Stimulated activated CD8-positive, alpha-beta memory T cell treated with anti-CD3 and anti-CD28 coated beads, Interleukin-15, amount 100 ng/mL, for 24 hours (primary cell): ENCODE results near the gene CCDC138.

Source experiments
- DNase-seq: peaks from one replicate; pipeline ENCODE4 v3.0.0-alpha.2; 2020; ENCODE audit warnings: low read depth

The CCDC138 gene

DNA sequence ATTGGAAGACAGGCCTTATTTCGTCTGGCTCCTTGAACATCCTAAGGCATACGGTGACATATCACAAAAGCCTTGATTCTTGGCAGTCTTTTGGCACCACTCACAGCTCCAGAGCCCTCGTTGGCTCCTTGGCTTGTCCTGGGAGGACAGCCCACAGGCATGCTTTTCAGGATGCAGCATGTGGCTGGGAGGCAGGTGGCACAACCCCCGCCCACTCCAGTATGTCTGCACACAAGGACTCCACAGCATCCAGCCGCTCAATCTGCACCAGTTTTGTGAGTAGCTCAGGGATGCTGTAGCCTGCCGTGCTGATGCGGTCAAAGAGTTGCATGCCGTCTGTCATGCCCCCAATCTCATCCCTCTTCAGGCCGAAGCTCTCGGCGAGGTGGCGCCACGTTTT lies 110.2 kb downstream of the CCDC138 start:
- DNase-seq = no peak

DNA sequence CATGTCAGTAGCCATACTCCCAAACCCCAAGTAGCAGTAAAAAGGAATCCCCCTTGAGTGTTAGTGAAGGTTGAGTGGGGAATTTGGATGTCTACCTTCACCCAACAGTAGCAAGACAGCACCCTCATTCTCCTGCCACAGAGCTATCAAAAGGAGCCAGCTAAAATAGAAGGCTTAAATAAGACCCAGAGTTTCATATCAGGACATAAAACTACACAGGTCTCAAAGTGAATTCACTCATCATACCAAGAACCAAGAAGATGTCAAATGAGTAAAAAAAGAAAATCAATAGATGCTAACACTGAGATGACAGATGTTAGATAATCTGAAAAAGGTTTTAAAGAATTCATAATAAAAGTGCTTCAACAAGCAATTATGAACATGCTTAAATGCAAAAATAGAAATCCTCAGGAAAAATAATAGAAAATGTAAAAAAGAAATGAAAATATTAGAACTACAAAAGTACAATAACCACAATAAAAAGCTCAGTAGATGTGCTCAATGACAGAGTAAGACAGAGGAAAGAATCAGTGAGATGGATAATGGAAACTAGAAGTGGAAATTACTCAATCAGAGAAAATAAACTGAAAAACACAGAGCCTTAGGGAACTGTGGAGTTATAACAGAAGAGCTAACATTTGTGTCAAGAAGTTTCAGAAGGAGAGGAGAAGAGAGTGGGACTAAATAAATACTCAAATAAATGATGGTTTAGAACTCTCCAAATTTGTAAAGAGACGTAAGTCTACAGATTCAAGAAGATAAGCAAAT lies 111.9 kb downstream of the CCDC138 start:
- no peak for DNase-seq

DNA sequence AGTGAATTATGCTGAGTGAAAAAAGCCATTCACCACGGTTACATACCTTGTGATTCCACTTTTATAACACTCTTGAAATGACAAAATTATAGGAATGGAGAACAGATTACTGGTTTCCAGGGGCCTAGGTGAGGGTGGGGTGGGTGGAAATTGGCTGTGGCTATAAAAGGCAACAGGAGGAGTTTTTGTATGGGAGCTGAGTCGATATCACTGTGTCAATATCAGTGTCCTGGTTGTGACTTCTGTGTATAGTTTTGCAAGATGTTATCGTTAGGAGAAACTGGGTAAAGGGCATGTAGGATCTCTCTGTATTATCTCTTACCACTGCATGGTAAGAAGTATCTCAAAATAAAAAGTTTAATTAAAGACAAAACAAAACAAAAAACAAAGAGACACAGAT lies 118.1 kb downstream of the CCDC138 start:
- DNase-seq = no peak

DNA sequence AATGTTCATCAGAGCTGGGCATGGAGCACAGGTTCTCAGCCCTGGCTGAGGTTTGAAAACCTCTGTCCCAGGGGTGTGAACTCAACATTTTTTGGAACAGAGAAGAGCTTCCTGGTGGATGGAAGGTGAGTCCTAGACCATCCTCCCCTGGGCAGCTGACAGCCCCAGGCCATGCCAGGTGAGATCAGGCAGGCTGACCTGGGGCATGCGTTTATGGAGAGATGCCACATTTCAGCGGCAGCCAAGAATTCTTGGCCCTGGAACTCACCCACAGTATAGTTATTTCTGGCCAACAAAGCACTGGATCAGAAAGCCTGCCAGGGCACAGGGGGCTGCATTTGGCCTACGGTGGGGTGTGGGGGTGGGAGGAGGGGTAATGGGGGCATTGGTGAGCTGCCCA lies 118.6 kb downstream of the CCDC138 start:
- no peak for DNase-seq

DNA sequence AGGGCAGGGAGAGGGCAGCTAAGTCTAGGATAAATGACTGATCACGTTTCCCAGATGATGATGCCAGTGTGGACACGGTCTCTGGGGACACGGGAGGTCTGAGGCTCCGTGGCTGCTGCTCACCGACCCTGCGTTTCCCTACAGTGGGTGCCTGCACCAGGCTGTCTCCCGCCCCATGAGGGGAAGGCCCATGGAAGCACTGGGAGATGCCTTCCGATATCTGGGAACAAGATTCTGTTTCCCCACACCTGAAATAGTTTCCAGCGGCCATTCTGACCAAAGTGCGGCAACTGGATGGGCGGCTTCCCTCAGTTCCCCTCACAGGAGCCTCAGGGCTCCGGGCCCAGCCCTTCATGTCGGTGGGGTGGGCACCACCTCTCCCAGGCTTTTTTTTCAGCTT lies 119.3 kb downstream of the CCDC138 start:
- no peak for DNase-seq

DNA sequence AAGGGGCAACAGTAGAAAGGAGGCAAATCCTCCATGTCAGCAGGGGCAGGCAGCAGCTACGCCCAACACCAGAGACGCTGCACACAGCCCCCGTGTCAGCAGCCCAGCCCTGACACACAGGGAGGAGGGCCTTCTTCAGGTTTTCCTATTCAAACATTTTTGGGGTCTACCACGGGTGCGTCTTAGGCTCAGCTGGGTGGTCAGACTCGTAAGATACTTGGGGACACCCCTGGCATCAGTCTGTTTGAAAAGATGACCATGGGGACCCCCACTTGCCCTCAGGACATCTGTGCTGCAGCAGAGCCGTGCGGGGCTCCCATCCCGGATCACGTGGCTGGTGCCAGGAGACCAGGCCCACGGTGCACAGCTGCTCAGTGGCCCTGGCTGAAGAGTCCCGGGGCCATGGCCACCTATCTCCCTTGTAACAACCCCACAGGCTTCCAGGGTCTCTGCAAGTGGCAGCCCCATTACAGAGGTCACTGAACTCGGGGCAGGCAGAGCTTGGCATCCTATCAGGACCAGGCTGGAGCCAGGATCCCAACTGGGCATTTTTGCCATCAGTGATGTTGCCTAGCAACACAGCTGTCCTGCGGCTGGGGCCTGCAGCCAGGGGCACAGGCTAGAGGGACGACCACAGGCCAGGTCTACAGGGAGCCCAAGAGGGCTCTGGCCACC lies 120.0 kb downstream of the CCDC138 start:
- no peak for DNase-seq

DNA sequence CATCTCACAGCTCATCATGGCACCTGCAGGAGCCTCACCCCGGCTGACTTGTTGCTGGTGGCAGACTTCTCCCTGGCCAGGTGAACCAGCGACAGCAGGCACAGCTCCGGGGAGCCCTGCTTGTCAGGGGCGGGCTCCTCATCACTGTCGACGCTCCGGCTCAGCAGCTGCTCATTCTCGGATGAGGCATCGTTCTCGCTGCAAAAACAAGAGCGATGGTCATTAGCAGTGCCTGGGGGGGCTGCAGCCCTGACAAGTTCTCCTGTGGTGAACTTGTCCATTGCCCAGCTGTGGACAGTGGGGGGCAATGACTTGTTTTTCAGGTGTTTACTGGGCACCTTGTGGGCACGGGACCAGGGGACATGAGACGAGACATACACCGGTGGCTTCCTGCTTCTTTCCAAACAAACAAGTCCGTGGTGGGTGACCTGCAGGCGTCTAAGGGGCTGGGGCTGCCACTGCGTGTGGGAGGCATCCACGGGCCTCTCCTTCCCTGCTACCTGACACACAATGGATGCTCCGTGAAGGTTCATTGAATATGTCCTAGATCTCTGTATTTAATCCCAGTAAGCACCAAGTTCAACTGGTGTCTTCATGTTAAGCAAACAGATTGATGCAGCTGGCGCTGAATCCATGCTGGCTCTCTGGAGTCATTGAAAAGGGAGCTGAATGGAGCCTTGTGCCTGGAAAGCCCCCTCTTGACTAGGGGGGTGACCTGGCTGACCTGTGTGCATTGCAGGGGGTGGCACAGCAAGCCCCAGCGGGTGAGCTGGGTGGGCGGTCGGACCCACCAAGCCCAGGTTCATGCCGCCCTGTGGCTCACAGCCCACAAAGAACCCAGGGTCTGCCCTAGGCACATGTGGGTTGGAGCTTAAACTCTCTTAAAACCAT lies 121.5 kb downstream of the CCDC138 start:
- DNase-seq = no peak

DNA sequence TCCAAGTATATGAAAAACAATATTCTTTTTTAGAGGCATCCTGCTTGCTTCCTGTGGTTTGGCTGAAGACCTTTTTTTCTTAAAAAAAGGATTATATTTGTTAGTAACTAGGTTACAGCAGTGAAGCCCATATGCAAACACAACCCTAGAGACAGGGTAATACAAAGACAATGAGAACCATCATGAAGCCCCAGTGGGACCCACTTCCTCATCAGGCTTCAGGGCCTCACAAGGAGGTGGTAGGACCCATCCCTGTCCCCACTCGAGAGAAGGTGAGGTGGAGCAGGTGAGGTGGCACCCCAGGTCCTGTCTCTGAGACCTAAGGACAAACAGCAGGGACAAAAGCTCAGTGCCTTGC lies 122.1 kb downstream of the CCDC138 start:
- no peak for DNase-seq

DNA sequence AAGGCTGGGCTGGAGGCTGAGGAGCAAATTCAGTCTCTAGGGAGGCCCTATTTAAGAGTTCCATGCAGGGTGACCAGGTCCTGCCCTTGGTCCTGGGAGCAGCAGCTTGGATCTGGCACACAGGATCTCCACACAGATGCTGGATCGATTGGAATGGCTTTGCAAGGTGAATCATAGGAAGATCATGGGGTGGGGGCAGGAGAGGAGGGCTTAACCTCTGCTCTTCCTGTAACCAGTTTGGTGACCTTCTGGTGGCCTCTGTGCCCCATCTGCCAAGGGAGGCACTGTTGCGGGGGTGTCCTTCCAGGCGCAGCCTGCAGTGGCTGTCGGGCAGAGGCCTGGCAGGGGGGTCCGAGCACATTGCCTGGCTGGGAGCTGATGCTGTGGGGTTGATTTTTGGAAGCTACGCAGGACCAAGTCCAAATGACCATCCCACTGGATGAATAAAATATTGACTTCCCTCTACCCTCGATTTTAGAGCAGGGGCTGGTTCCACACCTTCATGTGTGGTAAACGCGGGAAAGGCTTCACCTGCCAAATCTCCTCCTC lies 122.8 kb downstream of the CCDC138 start:
- no peak for DNase-seq

DNA sequence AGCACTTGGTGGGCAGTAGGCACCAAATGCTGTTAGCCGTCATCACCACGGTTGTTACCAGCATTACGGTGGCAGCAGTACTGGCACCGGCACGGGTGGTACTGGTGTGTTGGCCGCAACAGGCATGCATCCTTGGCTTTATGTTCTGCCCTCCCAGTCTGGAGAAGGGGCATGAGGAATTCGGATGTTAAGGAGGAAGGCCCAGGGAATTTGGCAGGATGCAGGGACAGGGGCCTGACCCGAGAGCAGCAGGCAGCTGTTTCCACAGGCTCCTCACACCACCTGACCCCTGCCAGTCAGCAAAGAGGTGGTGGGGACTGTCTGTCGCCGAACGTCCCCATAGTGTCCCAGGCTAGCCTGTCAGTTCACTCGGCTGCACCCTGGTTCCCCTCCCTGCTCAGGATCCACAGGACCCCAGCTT lies 123.5 kb downstream of the CCDC138 start:
- no peak for DNase-seq

DNA sequence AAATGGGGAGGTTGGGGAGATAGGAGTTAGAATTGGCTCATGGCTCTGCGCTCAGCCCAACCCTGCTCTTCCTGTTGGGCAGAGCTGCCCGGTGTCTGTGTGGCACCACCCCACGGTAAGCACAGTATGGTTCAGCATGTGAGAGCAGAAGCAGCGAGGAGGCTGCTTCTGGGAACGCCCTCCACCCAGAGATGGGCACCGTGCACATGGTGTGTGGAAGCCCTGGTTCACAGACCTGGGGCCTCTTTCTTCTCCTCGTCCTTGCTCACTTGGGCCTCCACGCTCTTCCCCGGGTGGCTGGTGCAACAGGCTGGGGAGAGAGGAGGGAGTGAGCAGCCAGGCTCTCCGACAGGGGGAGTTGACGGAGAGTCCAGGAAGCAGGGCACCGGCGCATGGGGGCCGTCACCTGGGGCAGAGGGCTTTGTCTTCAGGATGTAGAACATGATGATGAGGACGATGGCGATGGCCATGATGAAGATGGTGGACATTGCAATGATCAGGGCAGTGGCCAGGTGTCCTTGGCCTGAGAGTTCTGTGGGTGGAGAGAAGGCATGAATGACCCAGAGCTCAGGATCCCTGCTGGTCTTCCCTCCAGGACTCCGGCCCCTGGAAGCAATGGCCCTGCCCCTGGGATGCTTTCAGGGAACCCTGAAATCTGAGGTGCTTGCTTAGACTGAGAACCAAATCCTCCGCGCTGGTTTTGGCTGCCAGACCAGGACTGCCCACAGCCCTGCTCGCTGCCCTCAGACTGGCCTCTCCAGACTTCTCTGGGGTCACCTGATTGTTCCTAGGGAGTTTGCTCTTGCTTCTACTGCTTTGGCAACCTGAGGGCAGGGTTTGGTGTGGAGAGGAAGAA lies 124.2 kb downstream of the CCDC138 start:
- DNase-seq = no peak

DNA sequence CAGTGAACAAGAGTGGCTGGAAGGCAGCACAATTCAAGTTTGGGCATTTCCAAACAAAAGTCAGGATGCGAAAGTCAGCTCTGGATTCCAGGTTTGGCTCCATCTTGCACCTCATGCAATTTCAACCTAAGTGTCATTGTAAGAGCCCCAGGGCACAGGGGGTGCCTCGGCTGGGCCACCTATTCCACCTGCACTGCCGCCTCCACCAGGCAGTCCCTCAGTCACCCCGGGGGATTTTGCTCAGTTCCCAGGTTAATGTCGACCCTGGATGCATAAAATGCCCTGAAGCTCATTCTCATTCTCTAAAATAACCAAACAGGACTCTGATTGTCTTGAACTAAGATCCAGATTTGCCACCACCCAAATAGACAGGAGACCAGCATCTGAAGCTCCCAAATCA lies 124.8 kb downstream of the CCDC138 start:
- no peak for DNase-seq

DNA sequence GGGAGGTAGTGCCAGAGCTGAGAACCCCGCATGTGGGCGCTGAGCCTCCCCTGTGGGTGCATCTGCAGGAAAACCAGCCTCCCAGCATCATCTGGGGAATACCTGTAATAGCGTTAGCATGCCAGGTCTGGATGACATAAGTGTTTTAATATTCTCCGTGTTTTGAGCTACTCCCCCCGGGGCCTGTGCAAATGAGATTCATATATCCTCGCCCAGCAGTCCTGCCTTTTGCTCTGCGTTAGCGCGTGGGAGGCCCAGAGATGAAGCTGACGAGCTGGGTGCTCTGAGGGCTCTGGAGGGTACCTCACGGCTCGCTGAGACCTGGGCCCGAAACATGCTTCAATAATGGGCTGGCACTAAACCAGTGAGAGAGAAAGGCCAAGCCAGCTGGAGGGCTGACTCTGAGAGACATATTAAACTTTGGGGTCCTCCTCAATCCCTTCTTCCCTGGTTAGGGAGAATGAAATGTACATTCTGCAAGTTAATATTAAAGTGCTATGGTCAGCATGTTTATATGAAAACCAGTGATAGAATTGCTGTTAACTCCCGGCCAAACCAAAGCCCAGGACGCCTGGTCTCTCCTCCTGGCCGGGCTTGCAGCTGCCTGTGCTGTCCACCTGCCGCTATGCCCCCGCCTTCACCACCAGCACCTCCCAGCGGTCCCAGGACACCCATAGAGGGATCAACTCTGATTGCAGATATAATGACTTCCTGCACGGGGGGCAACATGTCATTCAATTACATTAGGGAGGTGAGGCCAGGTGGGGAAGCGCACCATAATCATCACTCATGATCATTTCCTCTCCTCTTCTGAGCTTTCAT lies 125.4 kb downstream of the CCDC138 start:
- no peak for DNase-seq

DNA sequence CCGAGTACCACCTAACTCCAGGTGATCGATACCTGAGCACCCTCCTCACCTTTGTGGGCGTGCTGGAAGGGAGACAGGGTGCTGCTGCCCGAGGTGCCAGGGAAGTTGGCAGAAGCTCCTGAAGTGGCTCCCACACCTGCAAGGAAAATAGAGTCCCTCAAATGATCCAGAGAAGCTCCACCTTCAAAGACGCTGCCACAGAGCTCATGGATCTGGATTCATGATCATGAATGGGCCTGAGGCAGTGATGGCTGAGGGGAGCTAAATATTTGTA lies 126.0 kb downstream of the CCDC138 start:
- DNase-seq = no peak

DNA sequence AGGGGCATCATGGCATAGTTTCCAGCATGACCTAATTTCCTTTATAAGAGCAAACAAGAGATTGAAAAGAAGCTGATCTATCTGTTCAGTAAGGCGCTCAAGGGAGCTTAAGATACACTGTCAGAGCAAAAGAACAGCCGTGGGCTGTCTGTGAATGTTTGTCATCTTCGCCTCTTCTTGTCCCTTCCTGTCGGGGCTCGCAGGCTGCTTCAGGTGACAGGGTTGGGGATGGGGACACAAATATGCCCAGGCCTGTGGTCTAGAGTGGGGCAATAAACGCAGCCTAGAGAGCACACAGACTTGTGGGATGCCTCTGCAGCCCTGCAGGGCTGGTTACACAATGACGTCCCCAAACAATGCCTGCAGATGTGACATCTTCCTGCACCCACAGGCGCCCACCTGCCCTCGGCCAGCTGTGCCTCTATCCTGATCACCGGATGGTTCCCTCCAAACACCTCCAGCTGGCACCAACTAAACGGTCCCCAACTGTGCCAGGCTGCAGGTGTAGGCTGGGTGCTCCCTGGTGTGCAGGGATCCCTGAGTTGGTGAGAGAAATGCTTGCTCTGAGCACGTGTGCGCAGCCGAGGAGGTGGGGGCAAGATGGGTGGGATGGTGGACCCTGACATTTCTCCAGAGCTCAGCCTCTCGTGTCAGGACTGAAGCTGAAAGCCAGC lies 129.7 kb downstream of the CCDC138 start:
- DNase-seq = no peak

DNA sequence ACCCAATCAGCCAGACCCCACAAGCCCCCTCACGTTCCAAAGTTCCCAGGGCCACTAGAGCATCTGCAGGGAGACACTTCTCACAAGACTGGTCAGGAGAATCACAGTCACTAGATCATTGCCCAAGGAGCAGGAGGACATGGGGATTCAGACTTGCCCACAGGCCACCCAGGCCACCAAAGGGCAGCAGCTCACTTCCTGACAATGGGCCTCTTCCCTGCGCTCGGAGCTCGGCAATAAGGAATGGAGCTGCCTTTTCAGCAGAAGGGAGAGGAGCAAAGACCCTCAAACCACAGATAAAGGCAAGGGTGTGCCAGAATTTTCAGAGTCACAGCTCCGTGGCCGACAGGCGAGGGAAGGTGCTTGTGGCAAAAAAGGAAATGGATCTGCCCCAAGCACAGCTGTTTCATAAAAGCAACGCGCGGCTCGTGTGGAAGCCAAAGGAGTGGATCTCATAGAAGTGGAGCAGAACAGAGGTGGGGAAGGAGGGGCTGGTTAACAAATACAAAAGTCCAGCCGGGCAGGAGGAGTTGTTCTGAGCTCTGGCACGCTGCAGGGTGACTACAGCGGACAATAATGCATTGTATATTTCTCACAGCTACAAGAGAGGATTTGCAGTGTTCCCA lies 130.3 kb downstream of the CCDC138 start:
- DNase-seq = no peak

DNA sequence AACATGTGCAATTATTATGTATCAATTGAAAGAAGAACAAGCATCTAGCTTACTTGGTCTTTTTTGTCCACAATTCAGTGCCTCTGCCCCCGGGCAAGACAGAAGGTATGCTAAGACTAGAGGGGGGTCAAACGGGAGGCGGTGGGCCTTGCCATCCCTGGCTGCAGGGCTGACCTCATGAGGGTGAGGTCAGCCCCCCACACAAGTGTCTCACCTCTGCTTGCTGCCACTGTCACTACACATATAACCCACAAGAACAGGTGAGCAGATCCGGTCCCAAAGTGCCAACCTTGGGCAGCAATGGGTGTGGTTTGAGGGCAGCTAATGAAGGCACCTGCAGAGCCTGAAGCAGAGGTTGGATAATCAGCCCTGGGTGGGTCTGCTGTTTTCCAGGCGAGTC lies 131.0 kb downstream of the CCDC138 start:
- no peak for DNase-seq

DNA sequence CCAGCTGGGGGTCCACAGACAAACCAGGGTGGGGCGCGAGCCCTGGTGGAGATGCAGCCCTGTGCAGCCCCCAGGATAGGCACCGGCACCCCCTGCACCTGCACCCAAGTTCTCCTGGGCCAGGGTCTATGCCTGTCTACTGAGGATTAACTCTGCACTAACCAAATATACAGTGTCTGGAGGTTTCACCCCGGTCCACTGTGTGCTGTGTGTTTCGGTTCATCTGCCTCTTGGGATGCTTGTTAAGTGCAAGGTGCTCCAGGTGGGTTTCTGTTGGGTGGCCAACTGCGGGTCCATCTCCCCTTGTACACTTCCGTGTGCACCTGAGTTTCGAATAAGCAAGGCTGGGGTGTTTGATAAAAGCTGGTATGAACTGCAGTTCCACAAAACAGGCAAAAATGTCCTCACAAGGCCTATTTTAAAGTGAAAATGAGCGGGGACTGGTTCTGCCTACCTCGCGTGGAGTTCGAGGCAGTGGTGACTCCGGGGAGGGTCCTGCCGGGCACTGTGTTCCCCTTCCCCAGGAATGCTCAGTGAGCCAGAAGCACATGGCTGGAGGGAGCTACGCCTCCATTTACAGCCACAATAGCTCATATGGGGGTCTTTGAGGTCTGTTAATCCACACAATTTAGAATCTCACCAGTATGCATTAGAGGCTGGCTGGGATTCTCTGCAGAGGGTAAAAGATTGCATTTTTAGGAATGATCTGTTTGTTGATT lies 131.7 kb downstream of the CCDC138 start:
- DNase-seq = no peak

DNA sequence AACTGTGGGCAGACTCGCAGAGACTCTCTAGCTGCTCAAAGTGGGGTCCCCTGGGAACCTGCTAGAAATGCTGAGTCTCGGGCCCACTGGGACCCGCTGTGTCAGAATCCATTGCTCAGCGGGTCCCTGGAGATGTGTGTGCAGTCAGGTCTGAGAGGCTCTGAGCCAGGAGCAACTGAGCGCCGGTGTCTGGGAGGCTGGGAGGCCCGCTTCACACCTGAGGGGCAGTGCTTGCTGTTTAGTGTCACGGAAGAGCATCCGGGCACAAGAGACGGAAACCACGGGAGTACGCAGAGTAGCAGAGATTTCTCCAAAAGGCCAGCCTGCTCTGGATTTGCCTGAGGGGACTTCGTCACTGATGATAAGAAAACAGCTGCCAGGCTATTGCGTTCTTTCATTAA lies 132.4 kb downstream of the CCDC138 start:
- DNase-seq = no peak
